HG03439 (cell line): ENCODE results near the gene LRRC74B.
"Not testable (repeated sequence)": the region's sequence is repeated elsewhere in the genome, so short reads cannot be mapped to it uniquely, and the experiment has no call there.

Source experiments
- ATAC-seq: cut with Tn5 transposase; IDR thresholded peaks from one replicate; pipeline ENCODE4 v1.9.1; 2021; ENCODE audit warnings: mild to moderate bottlenecking, moderate library complexity; ENCODE audit not compliant: unreplicated experiment

Gene LRRC74B

DNA sequence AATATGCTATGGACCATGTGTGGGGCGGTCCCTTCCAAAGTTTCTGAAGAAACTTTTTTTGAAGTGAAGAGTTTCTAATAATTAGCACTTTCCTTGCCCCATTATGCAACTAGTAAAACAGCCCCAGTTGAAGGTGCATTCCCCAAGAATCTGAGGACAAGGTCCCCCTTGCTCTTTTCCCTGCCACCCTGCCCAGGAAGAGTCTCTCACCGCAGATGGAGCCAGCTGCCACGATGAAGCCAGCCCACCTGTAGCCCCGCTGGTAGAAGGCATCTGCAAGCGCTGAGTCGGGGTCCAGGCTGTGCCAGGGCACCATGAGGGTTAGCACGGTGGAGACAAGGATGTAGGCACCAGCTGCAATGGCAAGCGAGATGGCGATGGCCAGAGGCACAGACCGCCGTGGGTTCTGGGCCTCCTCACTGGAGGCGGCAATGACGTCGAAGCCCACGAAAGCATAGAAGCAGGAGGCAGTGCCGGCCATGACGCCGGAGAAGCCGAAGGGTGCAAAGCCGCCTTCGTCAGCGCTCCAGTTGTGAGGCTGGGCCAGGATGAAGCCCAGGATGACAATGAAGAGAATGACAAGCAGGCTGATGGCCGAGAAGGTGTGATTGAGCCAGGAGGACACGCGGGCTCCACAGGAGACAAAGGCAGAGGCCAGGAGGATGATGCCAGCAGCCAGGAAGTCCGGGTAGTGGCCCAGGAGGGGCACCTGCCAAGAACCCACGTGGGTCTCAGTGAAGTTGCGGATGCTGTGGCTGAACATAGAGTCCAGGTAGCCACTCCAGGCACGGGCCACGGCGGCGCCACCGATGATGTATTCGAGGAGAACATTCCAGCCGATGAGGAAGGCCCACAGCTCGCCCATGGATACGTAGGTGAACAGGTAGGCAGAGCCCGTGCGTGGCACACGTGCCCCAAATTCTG is 14.9 kb upstream of the LRRC74B start:
- no peak for ATAC-seq

DNA sequence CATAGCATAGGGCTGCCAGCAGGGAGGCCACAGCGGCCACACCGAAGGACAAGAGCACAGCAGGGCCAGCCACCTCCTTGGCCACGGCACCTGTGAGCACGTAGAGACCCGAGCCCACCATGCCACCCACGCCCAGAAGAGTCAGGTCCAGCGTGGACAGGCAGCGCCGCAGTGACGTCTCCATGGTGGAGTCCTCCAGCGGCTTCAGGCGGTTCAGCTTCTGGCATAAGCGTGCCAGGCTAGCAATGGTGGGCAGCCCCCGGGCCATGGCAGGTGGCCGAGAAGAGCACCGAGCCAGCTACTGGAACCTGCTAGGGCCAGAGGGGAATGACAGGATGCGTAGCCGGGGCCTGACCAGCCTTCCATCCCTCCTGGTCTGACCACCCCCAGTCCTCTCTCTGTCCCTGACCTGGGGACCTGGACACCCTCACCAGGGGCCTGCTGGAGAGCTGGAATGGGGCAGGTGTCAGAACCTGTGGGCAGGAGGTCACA is 14.2 kb upstream of the LRRC74B start:
- no peak for ATAC-seq

DNA sequence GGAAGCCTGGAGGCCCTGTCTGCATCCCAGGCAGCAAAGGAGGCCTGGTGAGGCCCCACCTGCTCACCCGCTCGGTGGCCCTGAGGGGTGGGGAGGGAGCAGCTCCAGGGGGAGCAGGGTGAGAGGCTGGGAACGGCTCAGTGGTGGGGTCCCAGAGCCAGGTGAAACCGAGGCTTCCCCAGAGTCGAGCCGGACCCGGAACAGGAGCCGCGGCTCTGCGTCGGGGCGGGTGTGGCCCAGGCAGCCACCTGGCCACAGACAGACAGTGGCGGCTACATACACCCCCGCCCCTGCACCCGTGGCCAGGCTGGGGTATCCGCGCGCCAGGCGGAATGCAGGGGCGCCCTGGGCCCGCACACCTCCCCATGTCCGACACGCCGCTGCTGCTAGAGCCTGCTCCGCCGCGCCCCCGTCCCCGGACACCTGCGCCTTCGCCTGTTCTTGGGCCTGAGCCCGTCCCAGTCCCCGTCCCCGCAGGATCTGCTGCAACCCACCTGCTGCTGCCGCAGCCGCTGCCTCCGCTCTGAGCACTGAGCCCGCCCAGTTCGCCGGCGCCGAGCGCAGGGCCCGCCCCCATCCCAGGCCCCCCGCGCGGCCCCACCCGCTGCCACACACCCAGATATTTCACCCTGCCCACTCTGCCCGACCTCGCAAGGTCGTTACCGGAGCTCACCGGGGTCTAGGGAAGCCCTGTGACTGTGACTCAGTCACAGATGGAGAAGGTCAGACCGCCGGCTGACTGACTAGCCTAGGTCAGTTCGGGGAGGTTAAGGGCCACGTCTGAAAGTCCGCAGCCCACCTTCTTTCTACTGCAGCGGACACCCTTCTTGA is 13.5 kb upstream of the LRRC74B start, which contains the start of gene SLC7A4:
SLC7A4 (minus strand) TSS at position 525 of the 831 bp plus-strand sequence. CDS start 749 bp downstream, outside the sequence.
- ATAC-seq: no peak

DNA sequence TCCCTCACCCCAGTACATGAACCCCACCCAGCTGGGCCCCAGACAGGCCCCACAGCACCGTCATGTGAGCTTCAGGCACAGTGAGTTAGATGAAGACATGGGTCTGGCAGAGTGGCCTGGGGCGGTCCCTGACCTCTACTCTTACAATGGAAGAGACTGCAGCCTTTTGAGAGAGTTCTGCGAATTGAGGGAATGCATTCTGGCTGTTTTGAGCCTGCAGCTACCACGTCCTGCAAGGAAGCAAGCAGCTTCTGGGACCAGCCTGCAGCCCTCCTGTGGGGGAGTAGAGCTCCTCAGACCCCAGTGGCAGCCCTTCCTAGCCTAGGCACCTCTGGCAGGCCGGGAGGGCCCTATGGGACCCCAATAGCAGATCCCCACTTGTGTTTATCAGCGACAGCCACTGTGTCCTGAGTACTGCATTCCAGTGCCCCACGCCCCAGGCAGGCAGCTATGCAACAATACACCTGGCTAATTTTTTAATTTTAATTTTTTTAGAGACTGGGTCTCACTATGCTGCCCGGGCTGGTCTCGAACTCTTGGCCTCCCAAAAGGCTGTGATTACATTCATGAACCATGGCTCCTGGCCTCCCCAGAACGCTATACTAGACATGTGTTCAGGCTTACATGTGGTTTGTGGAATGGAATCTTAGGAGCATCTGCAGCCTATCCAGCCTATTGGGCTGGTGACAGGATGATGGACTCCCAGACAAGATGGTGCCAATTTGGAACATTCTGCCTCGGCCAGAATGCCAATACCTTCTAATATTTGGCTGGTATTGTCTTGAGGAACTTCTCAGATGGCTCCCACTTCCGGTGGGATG is 12.7 kb upstream of the LRRC74B start:
- no peak for ATAC-seq

DNA sequence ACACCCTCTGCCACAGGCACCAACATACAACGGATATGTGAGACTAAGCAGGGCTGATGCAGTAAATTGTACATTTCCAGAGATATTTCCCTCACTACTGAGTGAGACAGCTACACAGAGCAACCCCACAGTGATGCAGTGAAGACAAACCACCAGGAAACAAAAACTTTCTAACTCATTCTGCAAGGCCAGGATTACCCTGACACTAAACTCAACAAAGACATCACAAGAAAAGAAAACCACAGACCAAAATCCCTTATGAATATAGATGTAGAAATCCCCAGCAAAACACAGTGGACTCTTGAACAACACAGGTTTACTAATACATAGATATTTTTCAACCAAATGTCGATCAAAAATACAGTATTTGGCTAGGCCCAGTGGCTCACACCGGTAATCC is 11.9 kb upstream of the LRRC74B start:
- no peak for ATAC-seq

DNA sequence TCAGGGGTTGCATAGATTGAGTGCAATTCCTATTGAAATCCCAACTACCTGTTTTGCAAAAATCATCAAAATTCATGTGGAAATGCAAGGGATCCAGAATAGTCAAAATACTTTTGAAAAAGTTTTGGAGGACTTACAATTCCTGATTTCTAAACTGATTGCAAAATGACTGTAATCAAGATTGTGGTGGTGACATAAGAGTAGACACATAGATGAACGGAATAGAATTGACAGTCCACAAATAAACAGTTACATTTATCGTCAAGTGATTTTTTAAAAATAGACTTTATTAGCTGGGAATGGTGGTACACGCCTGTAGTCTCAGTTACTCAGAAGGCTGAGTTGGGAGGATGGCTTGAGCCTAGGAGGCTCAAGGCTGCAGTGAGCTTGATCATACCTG is 10.8 kb upstream of the LRRC74B start:
- ATAC-seq: no peak

DNA sequence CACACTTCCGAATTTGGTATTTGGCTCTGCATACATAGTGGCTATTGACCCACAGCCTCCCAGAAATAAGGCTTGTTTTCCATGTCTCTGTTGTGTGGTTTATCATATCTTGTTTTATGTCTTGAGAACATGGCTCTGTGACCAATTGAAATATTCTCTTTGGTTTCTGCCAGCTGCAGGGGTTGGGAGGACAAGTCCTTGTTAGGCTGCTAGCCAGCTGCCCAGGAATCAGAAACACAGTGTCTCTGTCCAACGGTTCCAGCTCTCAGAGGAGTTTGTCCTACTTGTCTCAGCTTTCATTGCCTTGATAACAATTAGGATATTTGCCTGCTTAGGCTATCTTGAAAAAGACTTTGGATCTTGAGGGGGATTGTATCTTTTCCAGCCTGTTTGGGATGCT is 7.3 kb upstream of the LRRC74B start:
- no peak for ATAC-seq

DNA sequence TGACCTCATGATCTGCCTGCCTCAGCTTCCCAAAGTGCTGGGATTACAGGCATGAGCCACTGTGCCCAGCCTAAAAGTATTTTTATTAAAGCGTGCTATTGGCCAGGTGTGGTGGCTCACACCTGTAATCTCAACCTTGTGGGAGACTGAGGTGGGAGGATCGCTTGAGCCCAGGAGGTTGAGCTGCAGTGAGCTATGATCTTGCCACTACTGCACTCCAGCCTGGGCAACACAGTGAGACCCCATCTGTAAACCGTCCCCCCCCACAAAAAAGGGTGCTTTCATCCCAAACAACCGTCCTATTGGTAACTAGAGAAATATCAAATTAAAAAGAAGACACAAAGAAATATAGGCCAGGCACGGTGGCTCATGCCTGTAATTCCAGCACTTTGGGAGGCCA is 6.6 kb upstream of the LRRC74B start:
- not testable (repeated sequence) for ATAC-seq

DNA sequence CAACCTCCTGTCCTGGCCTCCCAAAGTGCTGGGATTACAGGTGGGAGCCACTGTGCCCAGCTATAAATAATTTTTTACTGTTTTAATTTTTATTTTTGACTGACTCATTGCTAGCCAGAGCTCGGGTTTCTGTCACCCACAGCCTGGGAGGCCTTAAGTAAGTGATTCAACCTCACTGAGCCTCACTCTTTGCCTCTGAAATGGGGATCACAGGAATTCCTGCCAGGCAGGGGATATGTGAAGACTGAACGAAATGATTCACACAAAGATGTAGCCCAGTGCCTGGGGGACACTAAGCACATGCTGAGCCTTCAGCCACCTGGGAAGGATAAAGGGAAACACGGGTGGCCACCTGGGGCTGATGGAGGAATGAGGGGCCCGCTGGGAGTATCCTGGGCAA is 3.8 kb upstream of the LRRC74B start:
- no peak for ATAC-seq

DNA sequence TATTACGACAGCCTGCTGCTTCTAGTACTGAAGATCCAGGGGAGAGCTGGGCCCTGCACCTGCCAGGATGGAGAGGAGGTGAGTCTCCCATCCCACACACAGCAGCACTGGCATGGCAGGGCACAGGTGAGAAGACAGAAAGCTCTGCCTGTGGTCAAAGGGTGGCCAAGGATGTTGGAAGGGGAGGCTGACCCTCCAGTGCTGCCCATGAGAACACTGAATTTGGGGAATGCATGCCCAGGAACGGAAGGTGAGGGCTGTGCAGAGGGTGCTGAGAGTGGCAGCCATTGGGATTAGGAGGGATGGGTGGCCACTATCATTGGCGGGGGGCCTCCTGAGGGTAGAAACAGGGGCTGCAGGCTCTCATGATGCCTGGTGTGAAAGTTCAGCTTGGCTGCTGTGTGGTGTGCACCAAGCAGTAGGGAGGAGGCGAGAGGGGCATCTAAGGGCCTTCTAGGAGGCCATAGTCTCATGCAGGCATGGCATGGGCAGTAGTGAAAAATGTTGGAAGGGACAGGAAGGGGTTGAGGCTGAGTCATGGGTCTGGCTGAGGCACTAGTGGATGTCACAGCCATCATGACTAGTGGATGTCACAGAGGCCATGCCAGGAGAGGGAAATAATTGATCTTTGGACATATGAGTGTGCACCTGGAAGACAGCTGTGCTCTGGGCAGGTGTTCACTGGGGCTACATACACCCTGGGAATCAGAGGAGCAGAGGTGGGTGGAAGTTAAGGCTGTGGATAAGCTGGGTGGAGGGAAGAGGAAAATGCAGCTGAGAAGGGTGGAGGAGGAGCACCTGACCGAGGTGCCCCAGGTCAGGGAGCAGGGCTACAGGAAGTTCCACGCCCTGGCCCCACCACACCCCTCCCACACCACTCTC is 2.5 kb upstream of the LRRC74B start:
- no peak for ATAC-seq

DNA sequence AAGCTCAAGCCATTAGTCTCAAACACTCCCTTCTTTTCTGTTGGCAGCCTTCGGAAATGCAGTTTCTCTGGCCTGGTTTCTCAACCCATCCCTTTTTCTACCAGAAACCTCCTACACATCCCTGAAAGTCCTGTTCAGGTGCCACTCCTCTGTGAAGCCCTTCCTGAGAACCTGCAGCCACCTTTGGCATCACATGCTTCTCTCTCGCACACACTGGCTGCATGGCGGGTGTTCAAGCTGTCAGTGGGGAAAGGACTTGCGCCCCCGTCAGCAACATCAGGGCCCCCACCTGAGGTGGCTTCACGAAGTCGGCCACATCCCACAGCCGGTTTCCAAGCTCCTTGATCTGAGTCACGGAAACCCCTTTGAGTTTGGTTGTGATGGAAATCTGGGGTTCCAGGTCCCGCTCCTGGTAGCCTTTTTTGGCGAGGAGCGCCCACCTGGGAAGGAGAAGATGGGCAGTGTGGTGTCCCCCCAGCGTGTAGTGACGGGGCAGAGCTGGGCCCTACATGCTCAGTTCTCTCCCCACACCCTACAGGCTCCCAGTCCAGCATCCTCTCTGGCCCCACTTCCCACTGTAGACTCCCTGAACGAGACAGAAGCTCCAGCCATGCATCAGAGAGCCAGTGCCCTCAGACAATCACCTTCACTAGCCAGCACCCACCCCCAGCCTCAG is 1.7 kb upstream of the LRRC74B start:
- no peak for ATAC-seq

DNA sequence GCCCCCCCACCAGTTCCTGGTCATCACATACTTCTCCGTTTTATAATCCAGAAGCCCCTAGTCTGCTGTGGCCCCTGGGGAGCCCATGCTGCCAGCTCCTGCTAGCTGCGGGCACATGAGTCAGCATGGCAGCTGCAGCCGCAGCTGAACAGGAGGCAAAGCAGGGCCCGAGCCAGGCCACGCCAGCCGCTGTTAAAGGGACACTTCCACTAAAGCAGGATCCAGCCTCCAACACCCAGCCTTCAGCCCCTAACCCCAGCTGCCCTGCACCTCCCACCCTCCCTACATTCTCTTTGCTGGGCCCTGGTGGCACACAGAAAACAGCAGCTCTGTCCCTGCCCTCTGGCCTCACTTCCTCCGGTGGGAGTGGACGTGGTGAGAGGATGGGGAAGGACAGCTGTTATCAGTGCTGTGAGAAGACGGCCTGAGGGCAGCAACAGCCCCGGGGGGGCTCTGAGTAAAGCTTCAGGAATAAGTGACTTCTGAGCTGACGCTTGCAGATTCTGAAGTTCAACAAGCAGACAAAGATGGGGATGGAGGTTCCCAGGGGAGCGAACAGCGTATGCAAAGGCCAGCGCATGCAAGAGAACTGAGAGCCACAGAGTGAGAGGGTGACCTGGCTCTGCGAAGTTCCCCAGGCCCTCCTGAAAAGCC is 688 bp upstream of the LRRC74B start:
- ATAC-seq: no peak

DNA sequence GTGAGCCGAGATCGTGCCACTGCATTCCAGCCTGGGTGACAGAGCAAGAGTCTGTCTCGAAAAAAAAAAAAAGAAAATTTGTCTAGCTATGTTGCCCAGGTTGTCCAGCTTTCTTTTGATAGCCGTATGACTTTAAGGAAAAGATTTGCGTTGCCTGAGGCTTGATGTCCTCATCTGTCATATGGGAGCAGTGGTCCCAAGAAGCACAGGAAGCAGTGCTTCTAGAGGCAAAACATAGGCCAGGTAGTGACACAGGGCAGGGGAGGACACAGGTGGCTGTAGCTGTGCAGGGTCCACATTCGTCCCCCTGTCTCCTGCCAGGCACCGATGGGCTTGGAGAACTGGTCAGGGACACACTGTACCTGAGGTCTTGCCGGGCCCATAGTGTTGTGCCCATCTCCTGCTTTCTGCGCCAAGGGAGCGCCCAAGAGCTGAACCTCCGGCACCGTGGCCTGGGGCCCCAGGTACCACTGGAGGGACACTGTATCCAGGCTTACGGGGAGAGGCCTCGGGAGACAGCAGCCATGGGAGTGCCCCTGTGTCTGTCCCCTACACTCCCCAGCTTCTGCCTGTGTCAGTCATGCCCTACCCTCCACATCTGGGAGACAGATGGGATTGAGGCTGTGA is 1.4 kb downstream of the LRRC74B start:
- ATAC-seq: no peak

DNA sequence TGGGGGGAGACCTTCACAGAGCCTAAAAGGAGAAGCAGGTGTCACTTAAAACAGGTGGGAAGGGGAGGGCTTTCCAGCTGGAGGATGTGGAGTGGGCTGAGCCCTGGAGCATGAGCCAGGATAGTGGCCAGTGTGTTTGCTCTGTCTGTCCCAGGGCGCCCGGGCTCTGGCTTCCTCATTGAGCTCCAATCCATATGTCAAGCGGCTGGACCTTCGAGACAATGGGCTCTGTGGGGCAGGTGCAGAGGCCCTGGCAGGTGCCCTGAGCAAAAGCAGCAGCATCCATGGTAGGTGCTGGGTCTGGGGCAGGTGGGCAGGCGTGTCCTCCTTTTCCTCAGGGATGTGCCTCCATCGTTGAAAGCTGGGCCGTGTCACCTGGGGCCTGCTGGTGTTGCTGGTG is 2.0 kb downstream of the LRRC74B start:
- no peak for ATAC-seq

DNA sequence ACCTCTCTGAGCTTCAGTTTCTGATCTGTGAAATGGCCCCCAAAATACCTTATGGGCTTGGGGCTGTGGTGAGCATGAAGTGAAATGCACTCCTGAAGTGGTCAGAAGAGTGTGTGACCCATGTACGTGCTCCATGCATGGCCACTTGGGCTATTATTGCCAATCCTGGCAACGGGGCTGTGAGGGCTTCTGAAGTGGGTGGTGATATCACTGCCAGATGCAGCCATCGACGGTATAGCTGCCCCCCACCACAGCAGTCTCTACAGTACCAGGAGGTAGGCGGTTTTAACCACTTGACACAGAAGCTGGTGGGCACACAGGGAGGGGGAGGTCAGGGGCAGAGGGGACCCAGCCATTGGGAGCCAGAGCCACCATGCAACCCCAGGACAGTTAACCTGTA is 2.7 kb downstream of the LRRC74B start:
- ATAC-seq: not testable (repeated sequence)

DNA sequence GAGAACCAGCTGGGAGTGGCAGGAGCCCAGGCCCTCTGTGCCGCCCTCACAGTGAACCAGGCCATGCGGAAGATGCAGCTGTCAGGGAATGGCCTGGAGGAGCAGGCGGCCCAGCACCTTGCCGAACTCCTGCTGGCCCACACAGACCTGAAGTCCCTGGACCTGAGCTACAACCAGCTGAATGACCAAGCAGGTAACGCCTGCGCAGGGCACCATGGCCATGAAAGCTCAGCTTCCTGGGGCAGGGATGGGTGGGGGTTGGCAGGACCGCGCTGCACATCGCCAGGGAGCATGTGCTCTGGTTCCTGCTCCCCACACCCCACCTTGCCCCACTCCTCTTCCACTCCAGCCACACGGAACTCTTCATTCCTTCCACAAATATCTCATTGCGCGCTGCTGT is 3.2 kb downstream of the LRRC74B start:
- not testable (repeated sequence) for ATAC-seq

DNA sequence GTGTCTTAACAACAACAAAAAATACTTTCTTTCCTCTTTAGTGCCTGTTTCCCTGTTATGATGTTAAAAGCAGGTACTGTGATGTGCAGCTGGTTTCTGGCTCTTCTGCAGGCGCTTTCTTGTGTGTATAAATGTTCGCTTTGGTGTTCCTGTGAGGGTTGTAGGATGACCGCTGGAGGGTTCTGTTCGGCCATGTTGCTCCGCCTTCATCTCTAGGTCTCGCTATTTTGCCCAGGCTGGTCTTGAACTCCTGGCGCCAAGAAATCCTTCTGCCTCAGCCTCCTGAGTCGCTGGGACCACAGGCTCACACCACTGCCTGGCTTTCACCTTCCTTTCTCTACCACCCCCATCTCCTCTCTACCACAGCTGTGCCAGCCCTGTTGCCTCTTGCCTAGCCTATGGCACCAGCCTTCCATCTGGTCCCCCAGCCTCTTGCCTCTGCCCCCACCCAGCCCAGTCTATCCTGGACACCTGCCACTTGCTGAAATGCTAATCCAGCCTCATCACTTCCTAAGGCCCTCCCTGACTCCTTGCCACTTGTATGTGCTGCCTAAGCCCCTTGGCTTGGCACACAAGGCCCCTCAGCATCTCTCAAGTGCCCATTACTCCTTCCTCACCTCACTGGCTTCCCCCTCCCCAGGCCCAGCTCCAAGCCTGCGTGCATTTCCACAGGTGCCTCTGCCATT is 5.5 kb downstream of the LRRC74B start:
- ATAC-seq: no peak
